DND-41 (cell line): Measurements from ENCODE around the gene ARMH3.

Experiments
- ATAC-seq: fragments of 200-7000 bp; cut with Tn5 transposase; 3 replicates; pipeline ENCODE4 v1.9.1; 2021; ENCODE audit warnings: low read depth; ENCODE audit not compliant: insufficient read depth
- DNase-seq: peaks from one replicate; pipeline ENCODE4 v3.0.0-alpha.2; 2020
- H2AFZ ChIP-seq: 2 replicates; pipeline ENCODE4 v1.6.0; 2012; ENCODE audit warnings: low read depth, low read length
- H3K27ac ChIP-seq: 2 replicates; pipeline ENCODE4 v1.5.1; 2012; ENCODE audit warnings: low read length, inconsistent platforms
- H3K27me3 ChIP-seq: fragments of 200-600 bp; sonication (generic); 2 replicates; pipeline ENCODE4 v1.6.0; 2012; ENCODE audit warnings: low read length, mild to moderate bottlenecking, inconsistent platforms; ENCODE audit not compliant: insufficient read depth, poor library complexity
- H3K36me3 ChIP-seq: 2 replicates; pipeline ENCODE4 v1.5.1; 2012; ENCODE audit warnings: low read length, inconsistent platforms; ENCODE audit not compliant: insufficient read depth
- H3K4me1 ChIP-seq: 2 replicates; pipeline ENCODE4 v1.5.1; 2012; ENCODE audit warnings: mild to moderate bottlenecking, low read length; ENCODE audit not compliant: insufficient read depth
- H3K4me2 ChIP-seq: 2 replicates; pipeline ENCODE4 v1.6.0; 2012; ENCODE audit warnings: mild to moderate bottlenecking, moderate library complexity, low read length, inconsistent platforms; ENCODE audit not compliant: insufficient read depth
- H3K4me3 ChIP-seq, 2 experiments: fragments of 200-600 bp in 1 of 2; shearing (Covaris generic) in 1 of 2; 2 replicates each; pipeline ENCODE4 v1.5.1; 2012 to 2016; ENCODE audit warnings: inconsistent platforms in 2 of 2, low read length in 2 of 2, mild to moderate bottlenecking in 2 of 2, low read depth in 1 of 2, moderate library complexity in 1 of 2
- H3K79me2 ChIP-seq: 2 replicates; pipeline ENCODE4 v1.6.0; 2012; ENCODE audit warnings: low read length, inconsistent platforms; ENCODE audit not compliant: insufficient read depth
- H3K9ac ChIP-seq: 2 replicates; pipeline ENCODE4 v1.6.0; 2012; ENCODE audit warnings: low read depth, mild to moderate bottlenecking, inconsistent platforms, low read length, moderate library complexity
- H3K9me3 ChIP-seq: 2 replicates; pipeline ENCODE4 v1.5.1; 2012; ENCODE audit warnings: low read length, moderate library complexity, mild to moderate bottlenecking, inconsistent platforms; ENCODE audit not compliant: insufficient read depth, severe bottlenecking
- H4K20me1 ChIP-seq: 2 replicates; pipeline ENCODE4 v1.6.0; 2012; ENCODE audit warnings: low read length; ENCODE audit not compliant: insufficient read depth
- EZH2 ChIP-seq: IDR thresholded peaks from 3 replicates; pipeline ENCODE4 v1.6.1; 2012; ENCODE audit warnings: borderline replicate concordance, low read depth, mild to moderate bottlenecking, moderate library complexity, low read length, inconsistent platforms; ENCODE audit not compliant: severe bottlenecking
- TF ChIP-seq, protein P1 (sequence below): IDR thresholded peaks from 2 replicates; pipeline ENCODE4 v1.5.1; 2012; ENCODE audit warnings: borderline replicate concordance, low read length, moderate library complexity, mild to moderate bottlenecking; ENCODE audit not compliant: poor library complexity, severe bottlenecking; ENCODE audit errors: extremely low read depth

The ARMH3 gene

GRCh38 chr10:102068216-102068615 is 12.2 kb upstream of the ARMH3 start:
- Histone ChIP-seq H3K4me1 (peaks cover 31% of the 10 kb centered on the region), H3K9me3 (no peaks in the 10 kb centered on the region), H2AFZ (no peak overlapping the region), H3K36me3 (peaks cover 22% of the 10 kb centered on the region), H3K79me2 (peaks cover 28% of the 10 kb centered on the region), H4K20me1 (peaks cover 30% of the 10 kb centered on the region), H3K4me3 (no peak overlapping the region), H3K27ac (no peak overlapping the region), H3K27me3 (no peaks in the 10 kb centered on the region), H3K4me2 (no peak overlapping the region), H3K9ac (no peak overlapping the region)
- DNase-seq = no peak
- TF ChIP-seq, protein P1, sequence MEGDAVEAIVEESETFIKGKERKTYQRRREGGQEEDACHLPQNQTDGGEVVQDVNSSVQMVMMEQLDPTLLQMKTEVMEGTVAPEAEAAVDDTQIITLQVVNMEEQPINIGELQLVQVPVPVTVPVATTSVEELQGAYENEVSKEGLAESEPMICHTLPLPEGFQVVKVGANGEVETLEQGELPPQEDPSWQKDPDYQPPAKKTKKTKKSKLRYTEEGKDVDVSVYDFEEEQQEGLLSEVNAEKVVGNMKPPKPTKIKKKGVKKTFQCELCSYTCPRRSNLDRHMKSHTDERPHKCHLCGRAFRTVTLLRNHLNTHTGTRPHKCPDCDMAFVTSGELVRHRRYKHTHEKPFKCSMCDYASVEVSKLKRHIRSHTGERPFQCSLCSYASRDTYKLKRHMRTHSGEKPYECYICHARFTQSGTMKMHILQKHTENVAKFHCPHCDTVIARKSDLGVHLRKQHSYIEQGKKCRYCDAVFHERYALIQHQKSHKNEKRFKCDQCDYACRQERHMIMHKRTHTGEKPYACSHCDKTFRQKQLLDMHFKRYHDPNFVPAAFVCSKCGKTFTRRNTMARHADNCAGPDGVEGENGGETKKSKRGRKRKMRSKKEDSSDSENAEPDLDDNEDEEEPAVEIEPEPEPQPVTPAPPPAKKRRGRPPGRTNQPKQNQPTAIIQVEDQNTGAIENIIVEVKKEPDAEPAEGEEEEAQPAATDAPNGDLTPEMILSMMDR = no peak
- no peak for TF ChIP-seq EZH2
- ATAC-seq = no peak

DNA sequence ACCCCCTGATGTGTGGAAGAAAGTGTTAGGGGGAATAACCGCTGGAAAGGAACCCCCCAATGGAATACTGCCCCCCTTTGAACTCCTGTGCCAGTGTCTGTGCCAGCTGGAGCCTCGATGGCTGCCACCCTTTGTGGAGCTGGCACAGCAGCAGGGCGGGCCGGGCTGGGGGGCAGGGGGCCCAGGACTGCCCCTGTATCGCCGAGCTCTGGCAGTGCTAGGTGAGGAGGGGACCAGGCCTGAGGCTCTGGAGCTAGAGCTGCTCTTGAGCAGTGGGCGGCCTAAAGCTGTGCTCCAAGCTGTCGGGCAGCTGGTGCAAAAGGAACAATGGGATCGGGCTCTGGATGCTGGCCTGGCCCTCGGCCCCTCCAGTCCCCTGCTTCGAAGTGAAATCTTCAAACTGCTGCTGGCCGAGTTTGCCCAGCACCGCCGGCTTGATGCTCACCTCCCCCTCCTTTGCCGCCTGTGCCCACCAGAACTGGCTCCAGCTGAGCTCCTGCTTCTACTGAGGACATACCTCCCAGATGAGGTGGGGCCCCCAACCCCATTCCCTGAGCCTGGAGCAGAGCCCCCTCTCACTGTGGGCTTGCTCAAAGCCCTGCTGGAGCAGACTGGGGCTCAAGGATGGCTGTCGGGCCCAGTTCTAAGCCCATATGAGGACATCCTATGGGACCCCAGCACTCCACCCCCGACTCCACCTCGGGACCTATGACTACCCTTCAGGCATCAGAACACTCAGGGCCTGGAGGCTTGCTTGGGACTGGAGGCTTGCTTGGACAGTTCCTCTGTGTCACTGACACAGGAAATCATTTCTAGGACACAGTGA is 11.3 kb upstream of the ARMH3 start:
- Histone ChIP-seq H3K9ac (no peak overlapping the region), H3K4me2 (peak overlapping the region; percentile 100), H2AFZ (no peak overlapping the region), H3K9me3 (no peaks in the 10 kb centered on the region), H4K20me1 (peaks cover 30% of the 10 kb centered on the region), H3K27ac (no peak overlapping the region), H3K36me3 (peaks cover 22% of the 10 kb centered on the region), H3K4me3 (no peak overlapping the region), H3K27me3 (no peaks in the 10 kb centered on the region), H3K79me2 (peaks cover 28% of the 10 kb centered on the region), H3K4me1 (peaks cover 31% of the 10 kb centered on the region)
- no peak for DNase-seq
- ATAC-seq = no peak
- TF ChIP-seq, protein P1 = no peak
- no peak for TF ChIP-seq EZH2

GRCh38 chr10:102066399-102067088 is 10.6 kb upstream of the ARMH3 start:
- Histone ChIP-seq H3K4me1 (peaks cover 31% of the 10 kb centered on the region), H4K20me1 (peaks cover 30% of the 10 kb centered on the region), H3K79me2 (peaks cover 28% of the 10 kb centered on the region), H3K4me3 (peak overlapping the region; percentile 90; a peak in 3 of 4 replicates), H3K36me3 (peaks cover 22% of the 10 kb centered on the region), H3K27me3 (no peaks in the 10 kb centered on the region), H3K27ac (peak overlapping the region; percentile 71; the same call in 1 of the 2 replicates), H2AFZ (no peak overlapping the region), H3K4me2 (peak overlapping the region; percentile 100), H3K9me3 (no peaks in the 10 kb centered on the region), H3K9ac (peak overlapping the region; percentile 94)
- ATAC-seq (no peak), DNase-seq (no peak)
- TF ChIP-seq, protein P1 = no peak
- no peak for TF ChIP-seq EZH2
